Neural cell (in vitro differentiated cells): ENCODE measurements around the gene HOXC5.

Source experiments
- EP300 ChIP-seq: fragments of 450-650 bp; conservative IDR thresholded peaks from 2 replicates; pipeline ENCODE4 v1.6.1; 2014; ENCODE audit warnings: antibody characterized with exemption, mild to moderate bottlenecking, moderate library complexity; ENCODE audit not compliant: poor library complexity, severe bottlenecking
- POLR2AphosphoS5 ChIP-seq: IDR thresholded peaks from 2 replicates; pipeline ENCODE4 v1.6.1; 2012
- TF ChIP-seq, protein P1 (sequence below): fragments of 450-650 bp; IDR thresholded peaks from 2 replicates; pipeline ENCODE4 v1.5.1; 2014; ENCODE audit warnings: antibody characterized with exemption, mild to moderate bottlenecking, moderate library complexity; ENCODE audit not compliant: poor library complexity, severe bottlenecking

DNA sequence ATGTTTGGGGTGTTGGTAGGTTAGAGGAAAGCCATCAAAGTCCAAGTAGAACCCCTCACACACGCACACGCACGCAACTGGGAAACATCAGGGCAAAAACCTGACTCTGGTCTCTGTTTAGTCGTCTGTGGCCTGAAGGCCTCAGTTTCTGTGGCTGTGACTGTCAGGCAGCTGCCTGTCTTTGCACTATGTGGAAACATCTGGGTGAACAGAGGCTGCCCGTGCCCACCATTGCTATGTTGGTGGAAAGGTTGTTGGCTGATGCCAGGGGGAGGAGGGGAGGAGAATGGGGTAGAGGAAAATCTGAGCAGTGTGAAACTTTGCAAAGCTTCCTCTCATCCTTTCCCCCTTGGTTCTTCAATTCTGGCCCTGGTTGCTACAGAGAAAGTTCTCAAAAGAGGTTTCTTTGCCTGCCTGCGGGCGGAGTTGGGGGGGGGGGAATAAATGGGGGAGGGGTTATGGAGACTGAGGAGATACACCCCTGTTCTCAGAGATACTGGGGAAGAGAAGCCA lies 40.4 kb upstream of the HOXC5 start:
- TF ChIP-seq EP300 (no peak), POLR2AphosphoS5 (no peak)
- TF ChIP-seq, protein P1, sequence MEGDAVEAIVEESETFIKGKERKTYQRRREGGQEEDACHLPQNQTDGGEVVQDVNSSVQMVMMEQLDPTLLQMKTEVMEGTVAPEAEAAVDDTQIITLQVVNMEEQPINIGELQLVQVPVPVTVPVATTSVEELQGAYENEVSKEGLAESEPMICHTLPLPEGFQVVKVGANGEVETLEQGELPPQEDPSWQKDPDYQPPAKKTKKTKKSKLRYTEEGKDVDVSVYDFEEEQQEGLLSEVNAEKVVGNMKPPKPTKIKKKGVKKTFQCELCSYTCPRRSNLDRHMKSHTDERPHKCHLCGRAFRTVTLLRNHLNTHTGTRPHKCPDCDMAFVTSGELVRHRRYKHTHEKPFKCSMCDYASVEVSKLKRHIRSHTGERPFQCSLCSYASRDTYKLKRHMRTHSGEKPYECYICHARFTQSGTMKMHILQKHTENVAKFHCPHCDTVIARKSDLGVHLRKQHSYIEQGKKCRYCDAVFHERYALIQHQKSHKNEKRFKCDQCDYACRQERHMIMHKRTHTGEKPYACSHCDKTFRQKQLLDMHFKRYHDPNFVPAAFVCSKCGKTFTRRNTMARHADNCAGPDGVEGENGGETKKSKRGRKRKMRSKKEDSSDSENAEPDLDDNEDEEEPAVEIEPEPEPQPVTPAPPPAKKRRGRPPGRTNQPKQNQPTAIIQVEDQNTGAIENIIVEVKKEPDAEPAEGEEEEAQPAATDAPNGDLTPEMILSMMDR = no peak
